VCaP (cell line): ENCODE data around the gene CMTM6.

ENCODE experiments used
- H3K27ac ChIP-seq: fragments of 450-650 bp; 2 replicates; pipeline ENCODE4 v1.5.1; 2017
- TF ChIP-seq, protein P1 (sequence below): fragments of 450-650 bp; conservative IDR thresholded peaks from 2 replicates; pipeline ENCODE4 v1.5.1; 2017; ENCODE audit warnings: mild to moderate bottlenecking, moderate library complexity

The CMTM6 gene

DNA sequence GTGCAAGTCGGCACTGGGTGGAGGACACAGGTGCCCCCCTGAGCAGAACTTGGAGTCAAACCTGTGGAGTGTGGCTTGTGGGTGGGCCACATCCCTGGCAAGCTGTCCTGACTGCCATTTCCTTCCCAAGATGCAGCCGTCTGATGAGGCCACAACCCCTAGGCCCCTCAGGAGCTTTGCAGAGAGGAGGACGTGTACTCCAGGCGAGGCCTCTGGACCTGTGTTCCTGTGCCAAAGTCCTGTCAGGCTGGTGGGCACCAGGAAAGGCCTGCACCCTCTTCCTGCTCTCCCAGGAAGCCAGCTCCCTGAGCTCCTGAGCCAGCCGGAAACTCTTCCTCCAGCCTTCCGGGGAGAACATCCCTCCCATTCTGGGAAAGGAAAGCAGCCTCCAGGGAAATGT is 48.5 kb downstream of the CMTM6 start:
- TF ChIP-seq, protein P1, sequence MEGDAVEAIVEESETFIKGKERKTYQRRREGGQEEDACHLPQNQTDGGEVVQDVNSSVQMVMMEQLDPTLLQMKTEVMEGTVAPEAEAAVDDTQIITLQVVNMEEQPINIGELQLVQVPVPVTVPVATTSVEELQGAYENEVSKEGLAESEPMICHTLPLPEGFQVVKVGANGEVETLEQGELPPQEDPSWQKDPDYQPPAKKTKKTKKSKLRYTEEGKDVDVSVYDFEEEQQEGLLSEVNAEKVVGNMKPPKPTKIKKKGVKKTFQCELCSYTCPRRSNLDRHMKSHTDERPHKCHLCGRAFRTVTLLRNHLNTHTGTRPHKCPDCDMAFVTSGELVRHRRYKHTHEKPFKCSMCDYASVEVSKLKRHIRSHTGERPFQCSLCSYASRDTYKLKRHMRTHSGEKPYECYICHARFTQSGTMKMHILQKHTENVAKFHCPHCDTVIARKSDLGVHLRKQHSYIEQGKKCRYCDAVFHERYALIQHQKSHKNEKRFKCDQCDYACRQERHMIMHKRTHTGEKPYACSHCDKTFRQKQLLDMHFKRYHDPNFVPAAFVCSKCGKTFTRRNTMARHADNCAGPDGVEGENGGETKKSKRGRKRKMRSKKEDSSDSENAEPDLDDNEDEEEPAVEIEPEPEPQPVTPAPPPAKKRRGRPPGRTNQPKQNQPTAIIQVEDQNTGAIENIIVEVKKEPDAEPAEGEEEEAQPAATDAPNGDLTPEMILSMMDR, result no peak
- H3K27ac ChIP-seq, result peak overlapping the region; percentile 39; the same call in 1 of the 2 replicates

DNA sequence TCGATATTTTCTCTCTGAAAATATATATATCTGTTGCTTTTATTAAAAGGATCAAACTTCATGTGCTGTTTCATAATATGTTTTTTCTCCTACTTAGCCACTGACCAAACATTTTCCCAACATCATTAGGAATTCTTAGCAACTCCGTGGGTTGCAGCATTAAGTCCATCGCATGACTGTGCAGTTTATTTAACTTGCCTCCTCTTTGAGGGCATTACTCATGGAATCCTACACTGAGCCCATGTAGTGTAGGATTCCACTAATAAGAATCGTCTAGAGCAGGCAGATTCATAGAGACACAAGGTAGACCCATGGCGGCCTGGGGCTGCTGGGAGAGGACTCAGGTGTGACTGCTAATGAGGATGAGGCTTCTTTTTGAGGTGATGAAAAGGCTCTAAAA is 49.3 kb downstream of the CMTM6 start:
- no peak overlapping the region for H3K27ac ChIP-seq
- TF ChIP-seq, protein P1, result no peak

DNA sequence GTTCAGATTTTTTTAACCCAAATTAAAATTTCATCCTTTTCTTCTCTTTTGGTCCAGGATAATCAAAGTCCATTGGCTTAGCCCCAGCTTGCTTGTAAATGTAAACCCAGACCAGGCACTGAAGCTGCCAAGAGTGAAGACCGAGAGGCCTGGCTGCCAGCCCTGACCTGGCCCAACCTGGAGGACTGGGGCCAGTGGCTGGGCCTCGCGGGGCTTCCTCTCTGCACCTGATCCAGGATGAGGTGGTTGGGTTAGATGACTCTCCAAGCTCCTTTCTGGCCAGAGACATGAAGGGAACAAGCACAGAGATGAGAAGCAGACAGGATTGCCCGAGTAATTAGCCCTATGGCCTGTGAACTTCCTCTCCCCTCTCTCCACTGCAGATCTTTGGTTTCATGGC is 50.6 kb downstream of the CMTM6 start:
- H3K27ac ChIP-seq, result no peak overlapping the region
- TF ChIP-seq, protein P1, result no peak

DNA sequence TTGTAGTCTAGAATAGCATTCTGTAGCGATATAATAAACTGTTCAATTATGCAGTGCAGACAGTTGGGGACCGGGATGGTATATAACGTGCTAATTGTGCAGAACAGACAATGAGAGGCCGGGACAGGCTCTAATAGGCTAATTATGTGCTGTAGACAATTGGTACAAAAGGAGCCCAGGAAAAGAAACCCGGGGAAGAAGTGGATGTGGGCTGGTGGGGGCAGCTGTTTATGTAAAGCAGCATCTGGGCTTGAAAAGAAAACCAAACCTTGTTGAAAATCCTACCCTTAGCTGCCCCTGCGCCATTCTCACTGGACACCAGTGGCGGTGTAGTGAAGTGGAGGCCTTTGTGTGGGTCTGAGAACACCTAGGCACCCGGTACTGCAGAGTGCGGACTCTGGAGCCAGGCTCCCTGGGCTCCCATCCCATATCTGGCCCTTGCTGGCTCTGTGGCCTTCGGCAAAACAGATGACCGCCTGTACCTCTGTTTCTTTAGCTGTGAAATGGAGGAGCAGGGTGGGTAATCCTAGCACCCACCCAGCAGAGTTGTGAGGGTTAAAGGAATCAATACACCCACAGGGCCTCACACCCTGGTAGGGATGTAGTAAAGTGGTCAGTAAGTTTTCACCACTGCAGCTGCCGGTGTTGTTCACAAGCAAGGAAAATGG is 51.5 kb downstream of the CMTM6 start:
- H3K27ac ChIP-seq, result no peak overlapping the region
- TF ChIP-seq, protein P1, result no peak

DNA sequence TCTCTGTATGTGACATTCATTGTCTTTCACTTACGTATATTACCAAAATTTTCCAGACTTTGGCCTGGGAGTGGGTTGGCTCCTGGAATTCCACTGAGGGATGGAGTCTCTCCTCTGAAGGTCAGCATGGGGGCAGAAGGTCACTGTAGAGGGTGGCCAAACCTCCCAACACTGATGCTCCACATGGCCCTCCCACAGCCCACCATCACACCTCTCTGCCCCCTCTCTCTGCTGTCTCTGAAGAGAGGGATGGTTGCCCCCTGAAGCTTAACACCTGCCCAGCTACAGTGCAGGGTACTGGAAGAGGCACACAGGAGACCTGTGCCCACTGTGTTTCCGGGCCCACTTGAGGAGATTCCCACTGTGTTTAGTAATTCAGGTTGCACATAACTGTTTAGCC is 52.2 kb downstream of the CMTM6 start:
- no peak overlapping the region for H3K27ac ChIP-seq
- TF ChIP-seq, protein P1, result no peak

DNA sequence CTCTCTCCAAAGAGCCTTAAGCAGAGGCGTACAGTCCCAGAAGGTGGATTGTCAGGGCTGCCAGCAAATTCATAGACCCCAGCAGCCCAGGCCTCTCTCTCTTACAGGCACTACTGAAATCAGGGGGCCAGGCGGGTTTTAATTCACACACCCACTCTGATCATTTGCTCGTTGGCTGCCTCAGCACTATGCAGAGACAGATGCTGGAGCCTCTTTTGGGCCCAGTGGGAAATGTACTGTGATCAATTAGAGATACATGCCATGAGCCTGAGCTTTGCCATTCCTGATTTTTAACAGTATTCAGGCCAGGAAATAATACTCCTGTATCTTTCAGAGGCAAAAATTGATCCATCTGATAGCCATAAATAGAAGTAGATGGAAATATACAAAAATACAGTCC is 53.0 kb downstream of the CMTM6 start:
- no peak overlapping the region for H3K27ac ChIP-seq
- TF ChIP-seq, protein P1, result no peak

DNA sequence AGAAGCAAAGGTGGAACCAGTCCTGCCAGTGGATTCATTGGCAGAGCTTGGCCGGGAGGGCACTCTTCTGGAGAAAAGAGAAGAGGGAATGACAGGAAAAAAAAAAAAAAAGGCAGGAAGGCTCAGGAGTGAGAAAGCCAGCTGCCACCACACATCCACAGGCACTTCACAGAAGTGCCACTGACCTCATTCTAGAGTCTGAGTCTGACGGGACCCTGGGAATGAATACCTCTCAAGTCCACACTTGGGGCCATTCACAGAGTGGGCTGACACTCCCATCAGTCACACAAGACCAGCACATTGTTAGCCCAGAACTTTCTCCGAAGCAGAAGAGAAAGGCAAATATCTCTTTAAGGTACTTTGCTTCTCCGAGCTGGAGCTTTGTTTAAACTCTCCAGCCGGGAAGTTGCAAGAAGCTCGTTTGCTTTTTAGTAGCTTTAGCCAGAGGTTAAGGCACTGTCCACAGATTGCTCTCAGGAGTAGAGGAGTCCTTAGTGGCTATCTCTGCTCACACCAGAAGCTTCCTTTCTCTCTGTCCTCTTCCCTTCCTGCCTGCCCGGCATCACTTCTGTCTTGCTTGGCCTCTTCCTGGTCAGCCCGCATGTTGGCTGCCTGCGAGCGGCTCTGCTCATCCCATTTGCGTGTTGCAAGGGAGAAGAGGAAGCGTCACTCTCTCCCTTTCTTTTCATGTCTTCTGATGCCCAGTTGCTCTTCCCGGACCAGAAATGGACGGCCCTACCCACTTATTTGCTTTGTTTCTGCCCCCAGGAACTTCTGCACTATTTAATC is 53.8 kb downstream of the CMTM6 start:
- TF ChIP-seq, protein P1, result no peak
- H3K27ac ChIP-seq, result no peak overlapping the region
